ENCODE results near the gene ABCA2.
A peak's percentile ranks its signal among the peaks of the same experiment; 100 is the strongest.

The ABCA2 gene

GRCh38 chr9:137070906-137071275 lies 42.9 kb upstream of the ABCA2 start:
- TF ChIP-seq RARB (CRISPR knock-in tag; IDR thresholded peaks at IDR 0.05), result no peak
- no peak for TF ChIP-seq ZFP3 (CRISPR knock-in tag; IDR thresholded peaks at IDR 0.05)
- TF ChIP-seq BACH2 (CRISPR knock-in tag; IDR thresholded peaks at IDR 0.05; ENCODE audit: borderline replicate concordance), result no peak
- no peak for TF ChIP-seq PPARA (CRISPR knock-in tag; IDR thresholded peaks at IDR 0.05; ENCODE audit: borderline replicate concordance)
- TF ChIP-seq POU6F1 (CRISPR knock-in tag; IDR thresholded peaks at IDR 0.05; ENCODE audit: borderline replicate concordance, low read depth), result no peak
- no peak for TF ChIP-seq ZFP30 (CRISPR knock-in tag; IDR thresholded peaks at IDR 0.05)
- TF ChIP-seq, protein P1, sequence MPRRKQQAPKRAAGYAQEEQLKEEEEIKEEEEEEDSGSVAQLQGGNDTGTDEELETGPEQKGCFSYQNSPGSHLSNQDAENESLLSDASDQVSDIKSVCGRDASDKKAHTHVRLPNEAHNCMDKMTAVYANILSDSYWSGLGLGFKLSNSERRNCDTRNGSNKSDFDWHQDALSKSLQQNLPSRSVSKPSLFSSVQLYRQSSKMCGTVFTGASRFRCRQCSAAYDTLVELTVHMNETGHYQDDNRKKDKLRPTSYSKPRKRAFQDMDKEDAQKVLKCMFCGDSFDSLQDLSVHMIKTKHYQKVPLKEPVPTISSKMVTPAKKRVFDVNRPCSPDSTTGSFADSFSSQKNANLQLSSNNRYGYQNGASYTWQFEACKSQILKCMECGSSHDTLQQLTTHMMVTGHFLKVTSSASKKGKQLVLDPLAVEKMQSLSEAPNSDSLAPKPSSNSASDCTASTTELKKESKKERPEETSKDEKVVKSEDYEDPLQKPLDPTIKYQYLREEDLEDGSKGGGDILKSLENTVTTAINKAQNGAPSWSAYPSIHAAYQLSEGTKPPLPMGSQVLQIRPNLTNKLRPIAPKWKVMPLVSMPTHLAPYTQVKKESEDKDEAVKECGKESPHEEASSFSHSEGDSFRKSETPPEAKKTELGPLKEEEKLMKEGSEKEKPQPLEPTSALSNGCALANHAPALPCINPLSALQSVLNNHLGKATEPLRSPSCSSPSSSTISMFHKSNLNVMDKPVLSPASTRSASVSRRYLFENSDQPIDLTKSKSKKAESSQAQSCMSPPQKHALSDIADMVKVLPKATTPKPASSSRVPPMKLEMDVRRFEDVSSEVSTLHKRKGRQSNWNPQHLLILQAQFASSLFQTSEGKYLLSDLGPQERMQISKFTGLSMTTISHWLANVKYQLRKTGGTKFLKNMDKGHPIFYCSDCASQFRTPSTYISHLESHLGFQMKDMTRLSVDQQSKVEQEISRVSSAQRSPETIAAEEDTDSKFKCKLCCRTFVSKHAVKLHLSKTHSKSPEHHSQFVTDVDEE (CRISPR knock-in tag; IDR thresholded peaks at IDR 0.05), result no peak
- TF ChIP-seq ARNTL (CRISPR knock-in tag; IDR thresholded peaks at IDR 0.05; ENCODE audit: borderline replicate concordance, low read depth), result no peak
- TF ChIP-seq, protein P2, sequence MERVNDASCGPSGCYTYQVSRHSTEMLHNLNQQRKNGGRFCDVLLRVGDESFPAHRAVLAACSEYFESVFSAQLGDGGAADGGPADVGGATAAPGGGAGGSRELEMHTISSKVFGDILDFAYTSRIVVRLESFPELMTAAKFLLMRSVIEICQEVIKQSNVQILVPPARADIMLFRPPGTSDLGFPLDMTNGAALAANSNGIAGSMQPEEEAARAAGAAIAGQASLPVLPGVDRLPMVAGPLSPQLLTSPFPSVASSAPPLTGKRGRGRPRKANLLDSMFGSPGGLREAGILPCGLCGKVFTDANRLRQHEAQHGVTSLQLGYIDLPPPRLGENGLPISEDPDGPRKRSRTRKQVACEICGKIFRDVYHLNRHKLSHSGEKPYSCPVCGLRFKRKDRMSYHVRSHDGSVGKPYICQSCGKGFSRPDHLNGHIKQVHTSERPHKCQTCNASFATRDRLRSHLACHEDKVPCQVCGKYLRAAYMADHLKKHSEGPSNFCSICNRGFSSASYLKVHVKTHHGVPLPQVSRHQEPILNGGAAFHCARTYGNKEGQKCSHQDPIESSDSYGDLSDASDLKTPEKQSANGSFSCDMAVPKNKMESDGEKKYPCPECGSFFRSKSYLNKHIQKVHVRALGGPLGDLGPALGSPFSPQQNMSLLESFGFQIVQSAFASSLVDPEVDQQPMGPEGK (CRISPR knock-in tag; IDR thresholded peaks at IDR 0.05; ENCODE audit: borderline replicate concordance), result no peak
- no peak for TF ChIP-seq ZC3H10 (CRISPR knock-in tag; IDR thresholded peaks at IDR 0.05)
- TF ChIP-seq, protein P3, sequence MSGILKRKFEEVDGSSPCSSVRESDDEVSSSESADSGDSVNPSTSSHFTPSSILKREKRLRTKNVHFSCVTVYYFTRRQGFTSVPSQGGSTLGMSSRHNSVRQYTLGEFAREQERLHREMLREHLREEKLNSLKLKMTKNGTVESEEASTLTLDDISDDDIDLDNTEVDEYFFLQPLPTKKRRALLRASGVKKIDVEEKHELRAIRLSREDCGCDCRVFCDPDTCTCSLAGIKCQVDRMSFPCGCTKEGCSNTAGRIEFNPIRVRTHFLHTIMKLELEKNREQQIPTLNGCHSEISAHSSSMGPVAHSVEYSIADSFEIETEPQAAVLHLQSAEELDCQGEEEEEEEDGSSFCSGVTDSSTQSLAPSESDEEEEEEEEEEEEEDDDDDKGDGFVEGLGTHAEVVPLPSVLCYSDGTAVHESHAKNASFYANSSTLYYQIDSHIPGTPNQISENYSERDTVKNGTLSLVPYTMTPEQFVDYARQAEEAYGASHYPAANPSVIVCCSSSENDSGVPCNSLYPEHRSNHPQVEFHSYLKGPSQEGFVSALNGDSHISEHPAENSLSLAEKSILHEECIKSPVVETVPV (CRISPR knock-in tag; IDR thresholded peaks at IDR 0.05), result no peak
- TF ChIP-seq ESRRG (CRISPR knock-in tag; IDR thresholded peaks at IDR 0.05), result no peak
- TF ChIP-seq ZNF565 (CRISPR knock-in tag; conservative IDR thresholded peaks at IDR 0.05; ENCODE audit: low read depth), result no peak
- TF ChIP-seq ZNF70 (CRISPR knock-in tag; IDR thresholded peaks at IDR 0.05), result no peak
- peak; percentile 30 for ATAC-seq

GRCh38 chr9:137070201-137070905 lies 42.3 kb upstream of the ABCA2 start, which contains the start of gene SAPCD2:
Gene SAPCD2, minus strand, starts transcription at chr9:137070557. Its CDS starts 97 bp downstream, at chr9:137070460.
- no peak for TF ChIP-seq CSDC2 (CRISPR knock-in tag; IDR thresholded peaks at IDR 0.05)
- TF ChIP-seq, protein P1 (CRISPR knock-in tag; IDR thresholded peaks at IDR 0.05), result 0 out of 2 replicates have a peak, but pooled peaks have one; percentile 15
- ATAC-seq, result peak; percentile 94

DNA sequence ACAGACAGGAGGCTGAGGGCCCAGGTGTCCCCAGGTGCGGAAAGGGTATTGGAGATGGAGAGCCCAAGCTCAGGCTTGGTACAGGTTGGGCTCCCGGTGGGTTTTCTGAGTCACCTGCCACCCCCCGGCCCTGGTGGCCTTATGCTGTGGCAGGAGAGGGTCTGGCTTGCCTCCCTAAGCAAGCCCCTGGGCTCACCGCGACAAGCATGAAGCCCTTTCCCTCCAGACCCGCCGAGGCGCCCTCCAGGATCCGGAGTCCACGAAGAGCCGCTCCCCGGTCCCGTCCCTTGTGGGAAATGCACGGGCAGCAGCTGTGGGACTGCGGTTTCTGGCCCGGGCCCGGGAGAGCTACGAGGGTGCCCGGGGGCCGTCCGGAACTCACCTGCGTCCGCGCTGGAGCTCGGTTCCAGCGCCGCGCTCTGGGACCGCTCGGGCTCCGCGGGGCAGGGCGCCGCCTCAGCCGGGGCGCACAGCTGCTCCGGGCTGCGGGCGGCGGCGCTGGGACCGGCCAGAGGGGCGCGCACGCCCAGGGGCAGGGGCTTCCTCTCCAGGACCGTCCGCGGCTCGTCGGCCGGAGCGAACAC lies 41.6 kb upstream of the ABCA2 start:
- ATAC-seq, result no peak

More for the DNA sequence above, 41.6 kb upstream of the ABCA2 start:
- TF ChIP-seq PPARA (CRISPR knock-in tag; IDR thresholded peaks at IDR 0.05; ENCODE audit: borderline replicate concordance) (no peak), BACH2 (CRISPR knock-in tag; IDR thresholded peaks at IDR 0.05; ENCODE audit: borderline replicate concordance) (no peak), ZNF8 (CRISPR knock-in tag; IDR thresholded peaks at IDR 0.05) (no peak), ARNTL (CRISPR knock-in tag; IDR thresholded peaks at IDR 0.05; ENCODE audit: borderline replicate concordance, low read depth) (no peak), TOX (CRISPR knock-in tag; IDR thresholded peaks at IDR 0.05; ENCODE audit: borderline replicate concordance) (no peak), ZC3H10 (CRISPR knock-in tag; IDR thresholded peaks at IDR 0.05) (no peak), ZFP30 (CRISPR knock-in tag; IDR thresholded peaks at IDR 0.05) (no peak), OSR1 (CRISPR knock-in tag; IDR thresholded peaks at IDR 0.05) (no peak), ESRRG (CRISPR knock-in tag; IDR thresholded peaks at IDR 0.05) (no peak), SNAI2 (CRISPR knock-in tag; IDR thresholded peaks at IDR 0.05) (no peak), ZNF70 (CRISPR knock-in tag; IDR thresholded peaks at IDR 0.05) (no peak), ZFP3 (CRISPR knock-in tag; IDR thresholded peaks at IDR 0.05) (no peak), RARB (CRISPR knock-in tag; IDR thresholded peaks at IDR 0.05) (no peak), CSDC2 (CRISPR knock-in tag; IDR thresholded peaks at IDR 0.05) (no peak)
- TF ChIP-seq, protein P2 (CRISPR knock-in tag; IDR thresholded peaks at IDR 0.05; ENCODE audit: borderline replicate concordance), result no peak

Measured in SK-N-SH treated with all-trans-retinoic acid at 6 μM for 48 hours (cell line).